Activated naive CD8-positive, alpha-beta T cell (primary cell): ENCODE measurements around the gene CD33.
"Not testable (repeated sequence)": the region's sequence is repeated elsewhere in the genome, so short reads cannot be mapped to it uniquely, and the experiment has no call there.

Source experiments
- H3K27ac Mint-ChIP-seq: one replicate; pipeline ENCODE4 v1.8.0; 2021; ENCODE audit warnings: mixed read lengths
- H3K27me3 Mint-ChIP-seq: one replicate; pipeline ENCODE4 v1.8.0; 2021; ENCODE audit warnings: mixed read lengths
- H3K36me3 Mint-ChIP-seq: one replicate; pipeline ENCODE4 v1.8.0; 2021; ENCODE audit warnings: mixed read lengths
- H3K4me1 Mint-ChIP-seq: one replicate; pipeline ENCODE4 v1.8.0; 2021; ENCODE audit warnings: low read depth, mixed read lengths
- H3K4me3 Mint-ChIP-seq: one replicate; pipeline ENCODE4 v1.8.0; 2021; ENCODE audit warnings: mild to moderate bottlenecking, mixed read lengths
- H3K9me3 Mint-ChIP-seq: one replicate; pipeline ENCODE4 v1.8.0; 2021; ENCODE audit warnings: low read depth, mixed read lengths

The CD33 gene

GRCh38 chr19:51198641-51199040 is 26.2 kb upstream of the CD33 start:
- Mint-ChIP-seq H3K27ac (no peak overlapping the region), H3K4me3 (no peak overlapping the region), H3K36me3 (no peaks in the 10 kb centered on the region), H3K27me3 (peaks cover 13% of the 10 kb centered on the region), H3K9me3 (no peaks in the 10 kb centered on the region), H3K4me1 (no peaks in the 10 kb centered on the region)

- Mint-ChIP-seq H3K9me3 (no peaks in the 10 kb centered on the region), H3K36me3 (no peaks in the 10 kb centered on the region), H3K27ac (no peak overlapping the region), H3K4me3 (no peak overlapping the region), H3K4me1 (no peaks in the 10 kb centered on the region), H3K27me3 (peaks cover 13% of the 10 kb centered on the region)
These were observed 24.7 kb upstream of the CD33 start for GRCh38 chr19:51200071-51200666.

DNA sequence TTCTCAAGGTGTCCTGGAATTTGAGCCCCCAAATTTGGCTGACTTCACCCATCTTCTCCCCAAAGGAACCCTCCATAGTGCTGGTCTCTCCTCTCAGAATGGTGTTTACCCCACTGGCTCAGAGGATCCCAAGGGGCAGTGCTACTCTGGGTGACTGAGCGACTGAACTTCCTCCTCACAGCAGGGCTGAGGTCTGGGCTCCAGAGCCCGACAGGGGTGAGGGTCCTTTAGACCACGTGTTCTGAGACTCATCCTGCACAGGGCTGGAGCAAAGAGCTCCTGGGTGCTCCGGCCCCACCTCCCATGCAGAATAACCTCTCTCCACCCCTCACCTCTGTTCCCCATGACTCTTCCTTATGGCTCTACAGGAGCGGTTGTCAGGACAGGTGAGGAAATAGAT is 23.2 kb upstream of the CD33 start:
- Mint-ChIP-seq H3K36me3 (no peaks in the 10 kb centered on the region), H3K27ac (no peak overlapping the region), H3K9me3 (no peaks in the 10 kb centered on the region), H3K4me3 (no peak overlapping the region), H3K4me1 (no peaks in the 10 kb centered on the region), H3K27me3 (peaks cover 14% of the 10 kb centered on the region)

DNA sequence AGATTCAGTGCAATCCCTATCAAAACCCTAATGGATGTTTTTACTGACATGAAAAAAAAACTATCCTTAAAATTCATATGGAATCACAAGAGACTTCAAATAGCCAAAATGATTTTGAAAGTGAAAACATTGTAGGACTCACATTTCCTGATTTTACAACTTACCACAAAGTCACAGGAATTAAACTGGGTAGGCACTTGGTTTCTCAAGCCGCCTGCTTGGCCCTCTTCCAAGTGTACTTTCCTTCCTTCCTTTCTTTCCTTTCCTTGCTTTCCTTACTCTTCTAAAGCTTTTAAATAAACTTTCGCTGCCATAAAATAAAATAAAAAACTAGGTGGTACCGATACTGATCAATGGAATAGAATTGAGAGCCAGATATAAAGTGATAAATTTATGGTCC is 21.0 kb upstream of the CD33 start:
- Mint-ChIP-seq H3K4me1 (no peaks in the 10 kb centered on the region), H3K27ac (no peak overlapping the region), H3K27me3 (peaks cover 19% of the 10 kb centered on the region), H3K36me3 (no peaks in the 10 kb centered on the region), H3K9me3 (no peaks in the 10 kb centered on the region), H3K4me3 (no peak overlapping the region)

- peaks cover 19% of the 10 kb centered on the region for H3K27me3 Mint-ChIP-seq
- H3K36me3 Mint-ChIP-seq = no peaks in the 10 kb centered on the region
- no peak overlapping the region for H3K4me3 Mint-ChIP-seq
- no peak overlapping the region for H3K27ac Mint-ChIP-seq
- H3K9me3 Mint-ChIP-seq = no peaks in the 10 kb centered on the region
- no peaks in the 10 kb centered on the region for H3K4me1 Mint-ChIP-seq
These were observed 20.6 kb upstream of the CD33 start for GRCh38 chr19:51204321-51204720.

GRCh38 chr19:51207747-51208146 is 17.1 kb upstream of the CD33 start:
- H3K36me3 Mint-ChIP-seq = no peaks in the 10 kb centered on the region
- no peaks in the 10 kb centered on the region for H3K4me1 Mint-ChIP-seq
- H3K9me3 Mint-ChIP-seq = no peaks in the 10 kb centered on the region
- H3K27ac Mint-ChIP-seq = no peak overlapping the region
- H3K27me3 Mint-ChIP-seq = peaks cover 14% of the 10 kb centered on the region
- H3K4me3 Mint-ChIP-seq = no peak overlapping the region

GRCh38 chr19:51210191-51210784 is 14.6 kb upstream of the CD33 start:
- peaks cover 14% of the 10 kb centered on the region for H3K27me3 Mint-ChIP-seq
- no peaks in the 10 kb centered on the region for H3K9me3 Mint-ChIP-seq
- no peaks in the 10 kb centered on the region for H3K36me3 Mint-ChIP-seq
- no peak overlapping the region for H3K4me3 Mint-ChIP-seq
- H3K4me1 Mint-ChIP-seq = no peaks in the 10 kb centered on the region
- H3K27ac Mint-ChIP-seq = no peak overlapping the region

GRCh38 chr19:51210874-51211361 is 14.0 kb upstream of the CD33 start:
- not testable (repeated sequence) for H3K9me3 Mint-ChIP-seq, H3K4me1 Mint-ChIP-seq, H3K36me3 Mint-ChIP-seq, H3K27ac Mint-ChIP-seq, H3K4me3 Mint-ChIP-seq
- H3K27me3 Mint-ChIP-seq = peaks cover 13% of the 10 kb centered on the region

DNA sequence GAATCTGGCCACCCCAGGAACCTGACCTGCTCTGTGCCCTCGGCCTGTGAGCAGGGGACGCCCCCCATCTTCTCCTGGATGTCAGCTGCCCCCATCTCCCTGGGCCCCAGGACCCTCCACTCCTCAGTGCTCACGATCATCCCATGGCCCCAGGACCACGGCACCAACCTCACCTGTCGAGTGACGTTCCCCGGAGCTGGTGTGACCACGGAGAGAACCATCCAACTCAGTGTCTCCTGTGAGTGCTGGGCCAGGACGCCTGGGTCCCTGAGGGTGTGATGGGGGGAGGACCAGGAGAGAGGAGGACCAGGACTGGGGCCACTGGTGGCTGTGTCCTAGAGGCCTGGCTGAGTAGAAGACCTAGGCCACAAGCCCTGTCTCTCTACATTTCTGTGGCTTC is 13.0 kb upstream of the CD33 start:
- H3K36me3 Mint-ChIP-seq = peaks cover 2% of the 10 kb centered on the region
- H3K4me1 Mint-ChIP-seq = no peaks in the 10 kb centered on the region
- H3K9me3 Mint-ChIP-seq = peaks cover under 1% of the 10 kb centered on the region
- H3K4me3 Mint-ChIP-seq = no peak overlapping the region
- H3K27me3 Mint-ChIP-seq = peaks cover 15% of the 10 kb centered on the region
- H3K27ac Mint-ChIP-seq = no peak overlapping the region

GRCh38 chr19:51219307-51219706 is 5.6 kb upstream of the CD33 start:
- no peaks in the 10 kb centered on the region for H3K4me1 Mint-ChIP-seq
- no peak overlapping the region for H3K27ac Mint-ChIP-seq
- no peak overlapping the region for H3K4me3 Mint-ChIP-seq
- peaks cover 22% of the 10 kb centered on the region for H3K27me3 Mint-ChIP-seq
- H3K9me3 Mint-ChIP-seq = peaks cover 3% of the 10 kb centered on the region
- H3K36me3 Mint-ChIP-seq = peaks cover 2% of the 10 kb centered on the region

GRCh38 chr19:51219971-51220370 is 4.9 kb upstream of the CD33 start:
- no peak overlapping the region for H3K27ac Mint-ChIP-seq
- no peaks in the 10 kb centered on the region for H3K4me1 Mint-ChIP-seq
- H3K27me3 Mint-ChIP-seq = peaks cover 24% of the 10 kb centered on the region
- peaks cover 2% of the 10 kb centered on the region for H3K36me3 Mint-ChIP-seq
- H3K9me3 Mint-ChIP-seq = peaks cover 3% of the 10 kb centered on the region
- no peak overlapping the region for H3K4me3 Mint-ChIP-seq

GRCh38 chr19:51220996-51221395 is 3.9 kb upstream of the CD33 start:
- no peak overlapping the region for H3K4me3 Mint-ChIP-seq
- H3K27ac Mint-ChIP-seq = no peak overlapping the region
- H3K4me1 Mint-ChIP-seq = no peaks in the 10 kb centered on the region
- H3K27me3 Mint-ChIP-seq = peaks cover 26% of the 10 kb centered on the region
- peaks cover 2% of the 10 kb centered on the region for H3K36me3 Mint-ChIP-seq
- peaks cover 3% of the 10 kb centered on the region for H3K9me3 Mint-ChIP-seq

GRCh38 chr19:51224163-51224641 is 678 bp upstream of the CD33 start:
- Mint-ChIP-seq H3K4me1 (no peaks in the 10 kb centered on the region), H3K27ac (no peak overlapping the region), H3K4me3 (no peak overlapping the region), H3K36me3 (no peaks in the 10 kb centered on the region), H3K27me3 (peaks cover 33% of the 10 kb centered on the region), H3K9me3 (no peaks in the 10 kb centered on the region)

DNA sequence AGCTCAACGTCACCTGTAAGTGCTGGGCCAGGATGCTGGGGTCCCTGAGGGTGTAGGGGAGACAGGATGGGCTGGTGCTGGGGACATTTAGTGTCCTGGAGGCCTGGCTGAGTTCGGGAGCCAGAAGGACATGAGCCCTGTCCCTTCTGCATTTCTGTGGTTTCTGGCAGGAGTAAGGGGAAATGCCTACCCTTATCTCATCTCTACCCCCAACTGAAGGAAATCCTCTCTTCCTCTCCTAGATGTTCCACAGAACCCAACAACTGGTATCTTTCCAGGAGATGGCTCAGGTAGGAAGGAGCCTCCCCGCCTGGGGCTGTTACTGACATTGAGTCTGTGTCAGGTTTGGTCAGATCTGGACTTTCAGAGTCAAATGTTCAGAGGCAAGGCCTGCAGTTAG is 1.2 kb downstream of the CD33 start:
- Mint-ChIP-seq H3K27me3 (peaks cover 33% of the 10 kb centered on the region), H3K9me3 (no peaks in the 10 kb centered on the region), H3K4me3 (no peak overlapping the region), H3K36me3 (no peaks in the 10 kb centered on the region), H3K4me1 (no peaks in the 10 kb centered on the region), H3K27ac (no peak overlapping the region)

DNA sequence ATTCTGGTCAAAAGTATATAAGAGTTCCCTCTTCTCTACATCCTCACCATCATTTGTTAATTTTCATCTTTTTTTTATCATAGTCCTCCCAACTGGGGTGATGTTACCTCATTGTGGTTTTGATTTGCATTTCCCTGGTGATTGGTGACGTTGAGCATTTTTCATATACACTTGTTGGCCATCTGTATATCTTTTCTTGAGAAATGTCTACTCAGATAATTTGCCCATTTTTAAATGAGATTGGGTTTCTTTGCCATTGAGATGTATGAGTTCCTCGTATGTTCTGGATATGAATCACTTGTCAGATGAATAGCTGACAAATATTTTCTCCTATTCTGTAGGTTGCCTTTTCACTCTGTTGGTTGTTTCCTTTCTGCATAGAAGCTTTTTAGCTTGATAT is 2.4 kb downstream of the CD33 start:
- H3K4me1 Mint-ChIP-seq = no peaks in the 10 kb centered on the region

GRCh38 chr19:51227966-51228365 is 3.1 kb downstream of the CD33 start:
- Mint-ChIP-seq H3K27ac (no peak overlapping the region), H3K27me3 (peaks cover 37% of the 10 kb centered on the region), H3K4me1 (no peaks in the 10 kb centered on the region), H3K36me3 (no peaks in the 10 kb centered on the region), H3K9me3 (peaks cover 7% of the 10 kb centered on the region), H3K4me3 (no peak overlapping the region)

More for the DNA sequence above, 2.4 kb downstream of the CD33 start:
- no peak overlapping the region for H3K4me3 Mint-ChIP-seq
- no peaks in the 10 kb centered on the region for H3K36me3 Mint-ChIP-seq
- H3K27me3 Mint-ChIP-seq = peaks cover 33% of the 10 kb centered on the region
- H3K9me3 Mint-ChIP-seq = peaks cover 4% of the 10 kb centered on the region
- H3K27ac Mint-ChIP-seq = no peak overlapping the region
